ENCODE measurements around the gene BRINP2.

BRINP2 gene

DNA sequence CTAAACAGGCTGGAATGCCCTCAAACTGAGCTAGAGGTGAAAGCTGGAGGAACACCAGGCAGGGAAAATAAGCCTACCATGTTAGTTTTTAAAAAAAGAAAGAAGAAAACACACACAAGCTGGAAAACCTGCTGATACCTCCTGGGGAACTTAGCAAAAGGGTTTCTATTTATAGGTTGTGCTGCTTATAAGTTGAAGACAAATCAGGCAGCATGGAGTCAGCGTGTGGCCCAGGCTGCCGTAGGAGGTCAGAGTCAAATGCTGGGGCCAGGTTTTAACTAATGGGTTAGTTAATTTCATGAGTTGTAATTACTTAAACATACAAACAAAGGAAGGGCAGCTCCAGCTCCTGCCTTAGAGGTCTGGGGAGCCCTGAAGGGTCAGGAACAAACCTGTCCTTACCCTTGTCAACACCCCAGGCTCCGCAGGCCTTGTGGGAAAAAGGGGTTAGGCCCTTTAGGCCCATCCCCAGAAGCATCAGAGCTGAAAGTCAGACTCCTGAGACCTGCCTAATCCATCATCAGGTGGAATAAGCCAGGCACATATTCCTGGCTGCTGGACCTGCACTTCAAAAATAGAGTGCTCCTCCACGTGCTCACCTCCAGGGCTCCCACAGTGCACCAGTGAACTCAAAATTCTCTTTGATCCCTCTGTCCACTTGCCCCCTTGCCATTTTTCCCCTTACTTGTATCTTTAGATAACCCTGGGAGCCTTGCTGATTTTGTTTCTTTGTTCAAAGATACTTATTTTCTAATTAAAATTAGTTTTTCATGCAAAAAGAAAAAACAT is 59.7 kb downstream of the BRINP2 start:
- H3K27ac ChIP-seq (ENCODE audit: low read length): no peak overlapping the region
- H3K9me3 ChIP-seq (ENCODE audit: insufficient read depth, low read depth, low read length): no peaks in the 10 kb centered on the region
- no peak overlapping the region for H3K9ac ChIP-seq (ENCODE audit: low read depth, low read length)
- 0 out of 2 replicates have a peak, but pooled peaks cover 6% of the 10 kb centered on the region for H3K27me3 ChIP-seq (ENCODE audit: insufficient read depth, low read length)
- no peak overlapping the region for H3K4me3 ChIP-seq (ENCODE audit: low read length)
- no peaks in the 10 kb centered on the region for H3K36me3 ChIP-seq (ENCODE audit: insufficient read depth, low read depth, low read length)
- H3K4me1 ChIP-seq (ENCODE audit: insufficient read depth, low read length): no peaks in the 10 kb centered on the region

GRCh38 chr1:177235350-177235749 is 64.6 kb downstream of the BRINP2 start:
- H3K27ac ChIP-seq (ENCODE audit: low read length): no peak overlapping the region
- peaks cover 6% of the 10 kb centered on the region; the same call in 1 of the 2 replicates for H3K4me1 ChIP-seq (ENCODE audit: insufficient read depth, low read length)
- H3K9ac ChIP-seq (ENCODE audit: low read depth, low read length): no peak overlapping the region
- no peaks in the 10 kb centered on the region for H3K9me3 ChIP-seq (ENCODE audit: insufficient read depth, low read depth, low read length)
- no peaks in the 10 kb centered on the region for H3K36me3 ChIP-seq (ENCODE audit: insufficient read depth, low read depth, low read length)
- no peaks in the 10 kb centered on the region for H3K27me3 ChIP-seq (ENCODE audit: insufficient read depth, low read length)
- no peak overlapping the region for H3K4me3 ChIP-seq (ENCODE audit: low read length)

- Histone ChIP-seq H3K4me1 (ENCODE audit: insufficient read depth, low read length) (peaks cover 6% of the 10 kb centered on the region; the same call in 1 of the 2 replicates), H3K9ac (ENCODE audit: low read depth, low read length) (no peak overlapping the region), H3K4me3 (ENCODE audit: low read length) (no peak overlapping the region)
Measured at GRCh38 chr1:177236962-177237361, 66.2 kb downstream of the BRINP2 start.

GRCh38 chr1:177238967-177239366 is 68.2 kb downstream of the BRINP2 start:
- Histone ChIP-seq H3K9ac (ENCODE audit: low read depth, low read length) (no peak overlapping the region), H3K27ac (ENCODE audit: low read length) (no peak overlapping the region), H3K4me1 (ENCODE audit: insufficient read depth, low read length) (peaks cover 6% of the 10 kb centered on the region; the same call in 1 of the 2 replicates), H3K9me3 (ENCODE audit: insufficient read depth, low read depth, low read length) (no peaks in the 10 kb centered on the region), H3K4me3 (ENCODE audit: low read length) (no peak overlapping the region), H3K36me3 (ENCODE audit: insufficient read depth, low read depth, low read length) (no peaks in the 10 kb centered on the region), H3K27me3 (ENCODE audit: insufficient read depth, low read length) (no peaks in the 10 kb centered on the region)

More at GRCh38 chr1:177236962-177237361, 66.2 kb downstream of the BRINP2 start:
- H3K9me3 ChIP-seq (ENCODE audit: insufficient read depth, low read depth, low read length): no peaks in the 10 kb centered on the region
- no peaks in the 10 kb centered on the region for H3K27me3 ChIP-seq (ENCODE audit: insufficient read depth, low read length)
- no peaks in the 10 kb centered on the region for H3K36me3 ChIP-seq (ENCODE audit: insufficient read depth, low read depth, low read length)
- no peak overlapping the region for H3K27ac ChIP-seq (ENCODE audit: low read length)

DNA sequence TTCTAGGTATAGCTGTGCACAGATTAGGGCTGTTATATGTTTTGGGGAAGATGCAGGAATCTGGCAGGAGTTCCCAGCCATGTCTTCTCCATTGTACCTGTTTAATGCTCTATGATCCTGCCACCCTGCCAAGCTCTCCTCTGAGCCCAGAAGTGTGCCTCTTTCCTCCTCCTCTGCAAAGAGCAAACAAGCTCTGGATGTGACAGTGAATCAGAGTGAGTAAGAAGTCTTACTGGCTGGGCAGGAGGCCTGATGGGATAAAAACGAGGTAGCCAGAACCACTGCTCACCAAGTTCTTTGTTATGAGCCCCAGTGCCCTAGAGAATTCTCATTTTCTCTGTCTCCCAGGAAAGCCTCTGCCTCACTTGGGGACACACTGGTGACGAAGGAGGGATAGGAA is 69.0 kb downstream of the BRINP2 start:
- Histone ChIP-seq H3K27me3 (ENCODE audit: insufficient read depth, low read length) (no peaks in the 10 kb centered on the region), H3K36me3 (ENCODE audit: insufficient read depth, low read depth, low read length) (no peaks in the 10 kb centered on the region), H3K9ac (ENCODE audit: low read depth, low read length) (no peak overlapping the region), H3K27ac (ENCODE audit: low read length) (no peak overlapping the region), H3K4me1 (ENCODE audit: insufficient read depth, low read length) (peaks cover 6% of the 10 kb centered on the region; the same call in 1 of the 2 replicates), H3K4me3 (ENCODE audit: low read length) (no peak overlapping the region), H3K9me3 (ENCODE audit: insufficient read depth, low read depth, low read length) (no peaks in the 10 kb centered on the region)

GRCh38 chr1:177243773-177244172 is 73.0 kb downstream of the BRINP2 start:
- H3K36me3 ChIP-seq (ENCODE audit: insufficient read depth, low read depth, low read length): no peaks in the 10 kb centered on the region
- no peaks in the 10 kb centered on the region for H3K9me3 ChIP-seq (ENCODE audit: insufficient read depth, low read depth, low read length)
- H3K27me3 ChIP-seq (ENCODE audit: insufficient read depth, low read length): no peaks in the 10 kb centered on the region
- H3K9ac ChIP-seq (ENCODE audit: low read depth, low read length): no peak overlapping the region
- H3K27ac ChIP-seq (ENCODE audit: low read length): no peak overlapping the region
- H3K4me3 ChIP-seq (ENCODE audit: low read length): no peak overlapping the region
- peaks cover 6% of the 10 kb centered on the region; the same call in 1 of the 2 replicates for H3K4me1 ChIP-seq (ENCODE audit: insufficient read depth, low read length)

DNA sequence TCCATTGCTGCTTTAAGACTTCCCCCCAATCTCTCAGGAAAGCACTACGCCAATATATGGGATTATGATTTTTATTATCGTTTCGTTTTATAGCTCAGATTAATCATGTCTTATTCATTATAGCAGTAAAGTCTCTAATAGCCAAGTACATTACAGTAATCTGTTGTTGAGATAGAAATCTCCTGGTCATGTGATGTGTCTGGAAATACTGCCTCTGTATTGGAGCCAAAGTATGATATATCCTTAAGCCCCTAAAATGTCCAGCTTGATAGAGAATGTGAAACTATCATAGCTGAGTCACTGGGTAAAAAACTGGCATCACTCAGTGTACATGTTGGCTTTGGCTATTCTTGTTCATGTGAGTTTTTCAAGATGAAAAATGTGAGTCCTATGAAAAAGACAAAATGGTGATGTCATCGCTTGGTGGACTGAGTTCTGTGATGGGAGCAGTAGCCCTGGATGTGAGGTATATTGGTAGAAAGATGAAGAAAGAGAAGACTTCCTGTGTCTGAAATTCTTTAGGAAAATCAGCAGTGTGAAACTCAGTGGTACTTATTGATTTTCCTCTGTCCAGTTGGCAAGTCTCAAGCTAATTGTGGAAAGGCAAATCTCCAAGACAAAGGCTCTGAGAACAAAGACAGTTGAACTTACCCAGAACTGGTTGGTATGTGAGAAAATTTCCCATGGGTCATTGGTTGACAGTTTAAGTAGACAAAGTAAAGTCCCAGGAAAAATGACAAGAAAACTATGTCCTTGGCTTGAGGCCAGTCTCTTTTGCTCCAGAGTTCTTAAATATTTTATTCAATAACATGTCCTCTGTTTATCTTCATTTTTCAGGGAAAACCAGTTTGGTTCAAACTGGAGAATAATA is 76.2 kb downstream of the BRINP2 start:
- H3K36me3 ChIP-seq (ENCODE audit: insufficient read depth, low read depth, low read length): no peaks in the 10 kb centered on the region
- H3K27ac ChIP-seq (ENCODE audit: low read length): no peak overlapping the region
- no peaks in the 10 kb centered on the region for H3K9me3 ChIP-seq (ENCODE audit: insufficient read depth, low read depth, low read length)
- H3K4me1 ChIP-seq (ENCODE audit: insufficient read depth, low read length): no peaks in the 10 kb centered on the region
- no peak overlapping the region for H3K9ac ChIP-seq (ENCODE audit: low read depth, low read length)
- H3K4me3 ChIP-seq (ENCODE audit: low read length): no peak overlapping the region
- H3K27me3 ChIP-seq (ENCODE audit: insufficient read depth, low read length): no peaks in the 10 kb centered on the region

- Histone ChIP-seq H3K27ac (ENCODE audit: low read length) (no peak overlapping the region), H3K27me3 (ENCODE audit: insufficient read depth, low read length) (no peaks in the 10 kb centered on the region), H3K36me3 (ENCODE audit: insufficient read depth, low read depth, low read length) (no peaks in the 10 kb centered on the region)
Measured at GRCh38 chr1:177247623-177248176, 76.9 kb downstream of the BRINP2 start.

GRCh38 chr1:177248258-177248657 is 77.5 kb downstream of the BRINP2 start:
- H3K27ac ChIP-seq (ENCODE audit: low read length): no peak overlapping the region
- H3K9ac ChIP-seq (ENCODE audit: low read depth, low read length): no peak overlapping the region
- H3K36me3 ChIP-seq (ENCODE audit: insufficient read depth, low read depth, low read length): no peaks in the 10 kb centered on the region
- H3K4me3 ChIP-seq (ENCODE audit: low read length): no peak overlapping the region
- no peaks in the 10 kb centered on the region for H3K27me3 ChIP-seq (ENCODE audit: insufficient read depth, low read length)
- H3K4me1 ChIP-seq (ENCODE audit: insufficient read depth, low read length): no peaks in the 10 kb centered on the region
- no peaks in the 10 kb centered on the region for H3K9me3 ChIP-seq (ENCODE audit: insufficient read depth, low read depth, low read length)

More at GRCh38 chr1:177247623-177248176, 76.9 kb downstream of the BRINP2 start:
- Histone ChIP-seq H3K4me1 (ENCODE audit: insufficient read depth, low read length) (no peaks in the 10 kb centered on the region), H3K9ac (ENCODE audit: low read depth, low read length) (no peak overlapping the region), H3K9me3 (ENCODE audit: insufficient read depth, low read depth, low read length) (no peaks in the 10 kb centered on the region), H3K4me3 (ENCODE audit: low read length) (no peak overlapping the region)

GRCh38 chr1:177249231-177249630 is 78.5 kb downstream of the BRINP2 start:
- no peaks in the 10 kb centered on the region for H3K9me3 ChIP-seq (ENCODE audit: insufficient read depth, low read depth, low read length)
- no peak overlapping the region for H3K4me3 ChIP-seq (ENCODE audit: low read length)
- no peaks in the 10 kb centered on the region for H3K36me3 ChIP-seq (ENCODE audit: insufficient read depth, low read depth, low read length)
- H3K4me1 ChIP-seq (ENCODE audit: insufficient read depth, low read length): no peaks in the 10 kb centered on the region
- no peak overlapping the region for H3K9ac ChIP-seq (ENCODE audit: low read depth, low read length)
- H3K27me3 ChIP-seq (ENCODE audit: insufficient read depth, low read length): no peaks in the 10 kb centered on the region
- no peak overlapping the region for H3K27ac ChIP-seq (ENCODE audit: low read length)

DNA sequence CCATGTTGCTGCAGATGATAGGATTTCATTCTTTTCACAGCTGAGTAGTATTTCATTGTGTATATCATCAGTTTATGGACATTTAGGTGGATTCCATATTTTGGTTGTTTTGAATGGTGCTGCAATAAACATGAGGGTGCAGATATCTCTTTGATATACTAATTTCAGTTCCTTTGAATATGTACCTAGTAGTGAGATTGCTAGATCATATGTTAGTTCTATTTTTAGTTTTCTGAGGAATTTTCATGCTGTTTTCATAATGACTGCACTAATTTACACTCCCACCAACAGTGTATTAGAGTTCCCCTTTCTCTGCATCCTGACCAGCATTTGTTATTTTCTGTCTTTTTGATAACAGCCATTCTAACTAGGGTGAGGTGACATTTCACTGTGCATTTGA is 82.1 kb downstream of the BRINP2 start:
- Histone ChIP-seq H3K9ac (ENCODE audit: low read depth, low read length) (no peak overlapping the region), H3K4me1 (ENCODE audit: insufficient read depth, low read length) (no peaks in the 10 kb centered on the region), H3K36me3 (ENCODE audit: insufficient read depth, low read depth, low read length) (no peaks in the 10 kb centered on the region), H3K9me3 (ENCODE audit: insufficient read depth, low read depth, low read length) (no peaks in the 10 kb centered on the region), H3K27ac (ENCODE audit: low read length) (no peak overlapping the region), H3K27me3 (ENCODE audit: insufficient read depth, low read length) (no peaks in the 10 kb centered on the region), H3K4me3 (ENCODE audit: low read length) (no peak overlapping the region)

All from iPS-20b (cell line).